Fibroblast of skin of abdomen (primary cell): ENCODE results near the gene PLEKHM1. TPM values are rescaled to one million over a fixed set of nuclear protein-coding genes. Genes with fewer than 3 reads are reported as not detected.
"Not testable (repeated sequence)": the region's sequence is repeated elsewhere in the genome, so short reads cannot be mapped to it uniquely, and the experiment has no call there.

ENCODE experiments used
- DNase-seq: peaks from one replicate; pipeline ENCODE4 v3.0.0-alpha.2; 2013
- polyA plus RNA-seq, 2 experiments: library from polyadenylated mRNA; unstranded; fragments of 120-200 nt; gene quantifications; one replicate each; pipeline ENCODE4 v1.2.1, GENCODE V29; 2013; ENCODE audit not compliant: insufficient read length in 2 of 2

PLEKHM1 gene
- polyA plus RNA-seq (2013, experiment 1 of 2; ENCODE audit: insufficient read length), result 16.1 TPM
- 17.7 TPM for polyA plus RNA-seq (2013, experiment 2 of 2; ENCODE audit: insufficient read length)

DNA sequence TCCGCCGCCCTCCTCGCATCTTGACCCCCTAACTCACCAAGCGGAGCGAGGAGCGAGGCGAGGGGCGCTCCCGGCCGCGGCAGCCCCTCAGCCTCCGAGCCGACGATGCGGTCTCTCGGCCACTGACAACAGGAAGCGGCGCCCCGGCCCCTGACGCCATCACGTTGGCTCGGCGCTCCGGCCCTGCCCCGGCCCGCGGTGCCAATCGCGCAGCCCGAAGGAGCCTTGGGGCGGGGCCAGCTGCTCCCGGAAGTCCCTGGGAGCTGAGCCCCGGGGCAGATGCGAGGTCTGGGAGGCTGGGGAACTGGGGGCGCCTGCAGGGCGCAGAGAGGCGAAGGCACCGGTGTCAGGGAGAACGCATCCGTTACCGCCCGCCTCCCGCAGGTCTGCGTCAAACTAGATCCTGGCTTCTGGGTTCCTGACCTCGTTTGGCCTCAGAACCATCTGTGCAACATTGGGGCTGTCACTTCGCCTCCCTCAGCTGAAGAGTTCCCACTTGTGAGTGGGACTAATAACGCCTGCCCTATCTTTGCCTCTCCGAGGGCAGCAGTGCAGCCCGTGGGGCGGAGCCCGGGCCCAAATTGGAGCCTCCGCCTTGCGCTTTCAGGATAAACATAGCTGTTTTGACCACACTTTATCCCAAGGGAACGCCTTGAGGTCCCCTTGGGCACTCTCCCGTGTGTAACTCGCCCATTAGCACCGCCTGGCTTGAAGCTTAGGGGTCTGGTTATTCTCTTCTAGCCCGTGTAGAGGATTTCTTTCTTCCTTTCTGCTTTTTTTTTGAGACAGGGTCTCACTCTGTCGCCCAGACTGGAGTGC lies at the start of gene PLEKHM1:
Gene PLEKHM1 (minus strand): TSS at position 107 of the 819 bp plus-strand sequence. CDS start 8,237 bp downstream, outside the sequence.
- peak; percentile 73 for DNase-seq

- DNase-seq, result not testable (repeated sequence)
These were observed 47.6 kb upstream of the PLEKHM1 start for GRCh38 chr17:45538168-45538567.

GRCh38 chr17:45506072-45506471 lies 15.6 kb upstream of the PLEKHM1 start:
- DNase-seq, result not testable (repeated sequence)

GRCh38 chr17:45505183-45505582 lies 14.7 kb upstream of the PLEKHM1 start:
- not testable (repeated sequence) for DNase-seq

DNA sequence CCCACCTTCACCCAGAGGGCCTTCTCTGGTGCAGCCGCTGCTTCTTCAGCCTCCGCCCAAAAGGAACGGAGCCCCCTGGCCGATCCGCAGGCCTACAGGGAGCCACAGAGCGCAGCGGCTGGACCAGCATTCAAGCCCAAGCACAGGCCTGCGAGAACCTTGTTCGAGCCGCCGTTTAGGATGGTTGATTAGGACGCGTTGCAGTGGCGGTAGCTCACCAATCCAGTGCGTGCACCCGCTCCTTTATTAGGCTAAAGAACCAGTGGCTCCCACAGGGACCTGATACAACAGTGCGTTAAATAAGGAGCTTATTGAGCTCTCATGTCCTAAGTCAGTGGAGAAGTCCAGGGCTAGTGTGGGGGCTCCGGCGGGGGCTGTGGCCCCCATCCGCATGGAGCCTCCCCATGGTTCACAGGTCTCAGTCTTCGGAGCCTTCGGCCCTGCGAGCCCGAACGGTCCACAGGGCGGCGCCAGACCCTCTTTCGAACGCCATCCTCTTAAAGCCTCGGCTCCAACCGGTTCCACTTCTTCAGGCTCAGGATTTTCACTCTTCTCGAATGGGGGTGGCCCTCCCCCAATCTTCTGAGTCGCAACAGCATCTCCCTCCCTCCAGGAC lies 10.7 kb upstream of the PLEKHM1 start:
- not testable (repeated sequence) for DNase-seq

GRCh38 chr17:45500478-45500877 lies 10.0 kb upstream of the PLEKHM1 start:
- not testable (repeated sequence) for DNase-seq

- DNase-seq, result not testable (repeated sequence)
These were observed 8.7 kb upstream of the PLEKHM1 start for GRCh38 chr17:45499208-45499607.

DNA sequence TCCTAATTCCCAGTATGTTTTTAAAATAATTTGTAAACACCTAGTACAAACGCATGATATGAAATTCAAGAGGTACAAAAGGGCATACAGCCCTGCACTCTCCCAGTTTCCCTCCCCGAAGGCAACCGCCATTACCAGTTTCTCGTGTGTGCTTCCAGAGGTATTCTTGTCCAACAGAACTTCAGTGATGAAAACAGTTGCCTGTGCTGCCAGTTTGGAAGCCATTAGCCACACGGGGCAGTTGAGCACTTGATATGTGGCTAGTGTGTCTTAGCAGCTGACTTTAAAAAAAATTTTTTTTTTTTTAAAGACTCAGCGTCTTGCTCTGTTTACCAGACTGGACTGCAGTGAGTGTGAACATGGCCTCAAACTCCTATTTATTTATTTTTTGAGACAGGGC lies 7.9 kb upstream of the PLEKHM1 start:
- not testable (repeated sequence) for DNase-seq

- not testable (repeated sequence) for DNase-seq
These were observed 6.9 kb upstream of the PLEKHM1 start for GRCh38 chr17:45497449-45497848.

GRCh38 chr17:45496507-45496906 lies 6.0 kb upstream of the PLEKHM1 start:
- DNase-seq, result not testable (repeated sequence)

- not testable (repeated sequence) for DNase-seq
These were observed 4.0 kb upstream of the PLEKHM1 start for GRCh38 chr17:45494556-45494955.

DNA sequence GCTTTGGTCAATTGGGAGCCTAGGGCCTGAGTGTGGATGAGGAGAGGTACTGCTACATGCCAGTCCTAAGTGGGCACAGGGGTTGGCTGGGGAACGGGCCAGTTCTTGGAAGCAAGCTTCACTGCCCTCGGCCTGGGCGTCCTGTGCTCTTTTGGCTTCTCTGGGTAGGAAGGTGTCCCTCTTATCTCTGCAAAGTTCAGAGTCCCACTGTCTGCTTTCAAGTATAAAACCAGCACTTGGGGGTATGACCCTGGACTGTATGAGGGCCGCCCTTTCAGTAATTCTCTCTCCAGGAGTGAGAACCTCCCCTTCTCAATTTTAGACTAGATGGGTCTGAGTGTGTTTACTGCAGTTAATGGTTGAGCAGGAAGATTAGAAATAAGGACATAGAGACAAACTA lies 1.6 kb upstream of the PLEKHM1 start:
- DNase-seq, result not testable (repeated sequence)

DNA sequence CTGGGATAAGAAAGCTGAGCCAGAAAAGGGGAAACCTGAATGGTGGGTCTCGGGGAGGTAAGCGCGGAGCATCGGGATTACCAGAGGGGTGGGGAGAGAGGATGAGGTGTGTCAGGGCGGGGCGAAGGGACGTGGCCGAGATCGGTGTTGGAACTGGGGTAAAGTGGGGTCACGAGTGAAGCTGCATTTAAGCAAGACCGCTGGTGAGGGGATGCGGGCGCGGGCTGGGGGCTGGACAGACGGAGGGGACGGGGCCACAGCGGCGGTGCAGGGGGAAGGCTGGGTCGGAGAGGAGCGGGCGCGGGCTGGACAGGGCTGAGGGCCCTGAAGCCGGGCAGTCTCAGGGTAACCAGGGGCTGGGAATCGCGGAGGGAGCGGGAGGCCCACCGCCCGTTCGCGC lies 323 bp downstream of the PLEKHM1 start:
- not testable (repeated sequence) for DNase-seq

GRCh38 chr17:45487704-45488103 lies 2.8 kb downstream of the PLEKHM1 start:
- peak; percentile 90 for DNase-seq

GRCh38 chr17:45483591-45484216 lies 6.8 kb downstream of the PLEKHM1 start:
- DNase-seq, result not testable (repeated sequence)

DNA sequence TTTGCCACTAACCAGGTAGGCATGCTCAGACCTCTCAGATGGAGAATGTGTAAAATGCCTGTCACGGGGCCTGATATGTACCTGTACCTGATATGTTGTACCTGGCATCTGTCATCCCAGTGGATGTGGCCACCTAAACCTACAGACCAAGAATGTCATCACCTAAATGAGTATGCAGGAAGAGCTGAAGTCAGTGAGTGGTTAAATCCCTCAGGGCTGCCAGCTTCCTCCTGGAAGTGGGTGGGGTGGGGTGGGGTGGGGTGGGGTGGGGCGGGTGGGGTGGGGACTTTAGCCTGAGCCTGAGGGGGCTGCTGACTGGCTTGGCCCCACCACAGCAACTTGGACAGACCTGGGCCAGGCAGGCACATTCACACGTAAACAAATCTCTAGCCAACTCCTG lies 7.3 kb downstream of the PLEKHM1 start:
- not testable (repeated sequence) for DNase-seq

DNA sequence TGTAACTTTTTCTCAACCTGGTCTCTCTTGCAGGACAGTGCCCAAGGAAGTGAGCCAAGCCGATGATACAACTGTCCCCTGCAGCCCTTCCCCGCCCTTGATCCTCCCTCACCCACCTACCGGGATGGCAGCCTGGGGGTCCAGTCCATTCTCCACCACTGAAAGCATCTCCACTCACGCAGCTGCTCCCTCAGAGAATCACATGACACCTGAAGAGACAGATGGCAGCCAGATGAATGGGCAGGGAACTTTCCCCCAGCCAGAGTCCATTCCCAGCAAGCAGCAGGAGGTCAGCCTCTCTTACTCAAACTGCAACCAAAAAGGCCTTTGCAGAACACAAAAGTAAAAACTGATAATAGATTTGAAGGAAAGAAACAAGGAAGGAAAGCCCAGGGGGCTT lies 8.2 kb downstream of the PLEKHM1 start:
- DNase-seq, result not testable (repeated sequence)

- DNase-seq, result not testable (repeated sequence)
These were observed 15.1 kb downstream of the PLEKHM1 start for GRCh38 chr17:45475436-45475835.

- DNase-seq, result not testable (repeated sequence)
These were observed 18.3 kb downstream of the PLEKHM1 start for GRCh38 chr17:45472249-45472648.

DNA sequence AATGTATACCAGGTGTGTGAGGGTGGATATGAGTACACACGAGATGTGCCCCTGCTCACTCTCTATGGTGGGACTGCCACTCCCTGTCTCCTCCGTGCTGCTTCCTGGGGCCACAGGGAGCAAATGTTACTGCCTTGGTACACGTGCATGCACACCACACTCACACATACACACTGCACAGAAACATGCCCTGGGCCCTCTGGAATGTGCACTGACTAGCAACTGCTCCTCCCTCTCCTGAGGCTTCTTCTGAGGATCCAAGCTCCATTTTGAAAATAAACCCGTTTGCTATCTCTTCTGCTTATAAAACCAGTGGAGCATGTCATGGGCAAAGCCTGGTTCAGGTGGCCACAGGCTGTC lies 21.3 kb downstream of the PLEKHM1 start:
- not testable (repeated sequence) for DNase-seq

- DNase-seq, result not testable (repeated sequence)
These were observed 22.0 kb downstream of the PLEKHM1 start for GRCh38 chr17:45468293-45469203.
